Thyroid gland (tissue), 4 donors: ENCODE results near the gene FADS6. TPM values are rescaled to one million over a fixed set of nuclear protein-coding genes. Genes with fewer than 3 reads are reported as not detected.
"Not testable (repeated sequence)": the region's sequence is repeated elsewhere in the genome, so short reads cannot be mapped to it uniquely, and the experiment has no call there.

Experiments used
- DNase-seq, 2 donors: peaks; one replicate each; pipeline ENCODE4 v3.0.0-alpha.2; 2019
- H3K27ac ChIP-seq, 3 donors: fragments of 200-600 bp; sonication (generic); 1 replicate in 2 of 3; 2 replicates in 1 of 3; pipeline ENCODE4 v1.5.1; 2016 to 2019; ENCODE audit warnings: mild to moderate bottlenecking in 1 of 3, moderate library complexity in 1 of 3
- H3K27me3 ChIP-seq: fragments of 200-600 bp; sonication (generic); one replicate; pipeline ENCODE4 v1.5.1; 2019
- H3K36me3 ChIP-seq, 2 donors: fragments of 200-600 bp; sonication (generic); one replicate each; pipeline ENCODE4 v1.5.1; 2016 to 2019
- H3K4me1 ChIP-seq, 2 donors: fragments of 200-600 bp; sonication (generic); one replicate each; pipeline ENCODE4 v1.5.1; 2017 to 2019
- H3K4me3 ChIP-seq, 3 donors: fragments of 200-600 bp; sonication (generic); replicated peaks in 1 of 3; 1 replicate in 2 of 3; 2 replicates in 1 of 3; pipeline ENCODE4 v1.5.1; 2016; ENCODE audit warnings: mild to moderate bottlenecking in 1 of 3
- H3K9me3 ChIP-seq: fragments of 200-600 bp; sonication (generic); one replicate; pipeline ENCODE4 v1.5.1; 2017
- POLR2A ChIP-seq, 2 donors: fragments of 450-650 bp; IDR thresholded peaks; one replicate each; pipeline ENCODE4 v1.6.1; 2017; ENCODE audit warnings: antibody characterized with exemption in 2 of 2, mild to moderate bottlenecking in 2 of 2, moderate library complexity in 1 of 2
- WGBS, 2 donors: methylation state at CpG; one replicate each; pipeline ENCODE4 v1.1.5; 2017; 5-methylcytosine and 5-hydroxymethylcytosine counted together
- intact Hi-C: fragments of 100-400 bp; cut with DNase I; formaldehyde crosslinking; loops from one replicate; pipeline ENCODE4 v1.15.1; 2023
- total RNA-seq, 4 donors: library from RNA; depleted of rRNA; stranded (reverse); fragments of >200 nt; gene quantifications; one replicate each; pipeline ENCODE4 v1.2.3, GENCODE V29; 2016
- TF ChIP-seq, protein P1 (sequence below), 6 experiments: fragments of 200-600 bp in 3 of 6; fragments of 450-650 bp in 3 of 6; sonication (generic) in 3 of 6; IDR thresholded peaks; one replicate each; pipeline ENCODE4 v1.5.1; 2016 to 2019; ENCODE audit warnings: antibody characterized with exemption in 6 of 6, mild to moderate bottlenecking in 2 of 6, inconsistent platforms in 1 of 6, moderate library complexity in 1 of 6

Gene FADS6
- total RNA-seq, 4 donors from 2014 or later = not detected

DNA sequence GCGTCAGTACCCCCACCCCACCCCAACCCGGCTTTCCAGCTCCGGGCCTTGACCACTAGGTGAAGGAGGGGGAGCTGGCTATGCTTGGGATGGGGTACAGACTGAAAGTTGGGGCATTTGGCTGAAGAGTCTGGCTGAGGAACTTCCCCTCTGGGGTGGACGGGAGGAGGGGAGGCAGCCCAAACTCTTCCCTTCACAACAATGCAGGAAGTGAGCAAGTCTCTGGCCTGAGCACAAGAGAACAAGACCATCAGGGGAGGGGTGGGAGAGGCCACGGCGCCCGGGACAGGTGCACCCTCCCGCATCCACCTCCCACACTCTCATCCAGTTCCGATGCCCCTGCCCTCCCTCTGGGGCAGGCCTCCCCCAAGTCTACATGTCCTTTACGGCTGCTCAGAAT, 24.0 kb upstream of the FADS6 start:
- no peak overlapping the region for H3K4me3 ChIP-seq
- WGBS, 2 donors = 67 to 76% methylated on average over 9 to 10 of the region's 10 CpGs
- H3K27me3 ChIP-seq = no peaks in the 10 kb centered on the region
- no peaks in the 10 kb centered on the region for H3K36me3 ChIP-seq
- DNase-seq = no peak
- H3K27ac ChIP-seq = no peak overlapping the region
- TF ChIP-seq, protein P1, sequence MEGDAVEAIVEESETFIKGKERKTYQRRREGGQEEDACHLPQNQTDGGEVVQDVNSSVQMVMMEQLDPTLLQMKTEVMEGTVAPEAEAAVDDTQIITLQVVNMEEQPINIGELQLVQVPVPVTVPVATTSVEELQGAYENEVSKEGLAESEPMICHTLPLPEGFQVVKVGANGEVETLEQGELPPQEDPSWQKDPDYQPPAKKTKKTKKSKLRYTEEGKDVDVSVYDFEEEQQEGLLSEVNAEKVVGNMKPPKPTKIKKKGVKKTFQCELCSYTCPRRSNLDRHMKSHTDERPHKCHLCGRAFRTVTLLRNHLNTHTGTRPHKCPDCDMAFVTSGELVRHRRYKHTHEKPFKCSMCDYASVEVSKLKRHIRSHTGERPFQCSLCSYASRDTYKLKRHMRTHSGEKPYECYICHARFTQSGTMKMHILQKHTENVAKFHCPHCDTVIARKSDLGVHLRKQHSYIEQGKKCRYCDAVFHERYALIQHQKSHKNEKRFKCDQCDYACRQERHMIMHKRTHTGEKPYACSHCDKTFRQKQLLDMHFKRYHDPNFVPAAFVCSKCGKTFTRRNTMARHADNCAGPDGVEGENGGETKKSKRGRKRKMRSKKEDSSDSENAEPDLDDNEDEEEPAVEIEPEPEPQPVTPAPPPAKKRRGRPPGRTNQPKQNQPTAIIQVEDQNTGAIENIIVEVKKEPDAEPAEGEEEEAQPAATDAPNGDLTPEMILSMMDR (IDR thresholded peaks at IDR 0.05) = no peak
- no peak for TF ChIP-seq POLR2A (IDR thresholded peaks at IDR 0.05)
- H3K9me3 ChIP-seq = no peaks in the 10 kb centered on the region
- intact Hi-C loops = no loop called here
- H3K4me1 ChIP-seq = no peaks in the 10 kb centered on the region

GRCh38 chr17:74916851-74917199, 23.4 kb upstream of the FADS6 start:
- TF ChIP-seq, protein P1 (IDR thresholded peaks at IDR 0.05) = no peak
- TF ChIP-seq POLR2A (IDR thresholded peaks at IDR 0.05) = no peak
- H3K27ac ChIP-seq = no peak overlapping the region
- intact Hi-C loops = no loop called here
- no peaks in the 10 kb centered on the region for H3K36me3 ChIP-seq
- no peaks in the 10 kb centered on the region for H3K9me3 ChIP-seq
- no peak for DNase-seq
- WGBS, 2 donors = 94 to 95% methylated on average over 11 of the region's 11 CpGs
- H3K4me1 ChIP-seq = no peaks in the 10 kb centered on the region
- H3K27me3 ChIP-seq = no peaks in the 10 kb centered on the region
- H3K4me3 ChIP-seq = no peak overlapping the region

DNA sequence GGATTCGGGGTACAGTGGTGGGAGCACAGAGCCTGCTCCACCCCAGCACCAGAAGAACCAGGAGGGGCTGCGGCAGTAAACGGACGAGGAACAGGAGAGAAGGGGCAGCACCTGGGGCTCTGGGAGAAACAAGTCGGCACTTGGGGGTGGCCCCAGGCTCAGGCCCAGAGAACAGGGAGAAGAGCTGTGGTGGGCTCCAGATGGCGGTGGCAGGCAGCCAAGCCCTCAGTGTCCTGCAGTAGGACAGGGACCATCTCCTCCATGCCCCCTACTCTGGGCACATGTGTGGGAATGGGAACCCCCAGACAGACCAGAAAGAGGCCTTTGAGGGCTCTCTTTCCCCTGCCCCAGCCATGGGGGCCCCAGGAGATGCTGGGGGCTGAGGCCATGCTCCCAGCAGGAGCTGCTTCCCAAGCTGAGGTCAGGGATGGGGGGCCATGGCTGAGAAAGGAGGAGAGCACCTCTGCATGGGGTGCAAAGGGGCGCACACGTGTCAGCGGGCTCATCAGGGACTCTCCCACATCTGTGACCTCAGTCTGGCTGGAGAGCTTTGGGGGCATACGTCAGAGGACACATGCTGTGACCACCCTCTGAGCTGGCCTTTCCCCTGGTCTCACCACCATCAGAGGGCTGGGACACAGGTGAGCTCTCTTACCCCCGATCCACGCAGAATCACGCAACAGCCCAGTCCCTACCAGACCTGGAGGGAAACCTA, 22.9 kb upstream of the FADS6 start:
- intact Hi-C loops = no loop called here
- Histone ChIP-seq H3K27me3 (no peaks in the 10 kb centered on the region), H3K27ac (no peak overlapping the region), H3K4me1 (no peaks in the 10 kb centered on the region), H3K9me3 (no peaks in the 10 kb centered on the region), H3K4me3 (no peak overlapping the region), H3K36me3 (no peaks in the 10 kb centered on the region)
- DNase-seq = no peak
- 87 to 90% methylated on average over 9 to 12 of the region's 13 CpGs for WGBS, 2 donors
- TF ChIP-seq, protein P1 (IDR thresholded peaks at IDR 0.05) = no peak
- no peak for TF ChIP-seq POLR2A (IDR thresholded peaks at IDR 0.05)

DNA sequence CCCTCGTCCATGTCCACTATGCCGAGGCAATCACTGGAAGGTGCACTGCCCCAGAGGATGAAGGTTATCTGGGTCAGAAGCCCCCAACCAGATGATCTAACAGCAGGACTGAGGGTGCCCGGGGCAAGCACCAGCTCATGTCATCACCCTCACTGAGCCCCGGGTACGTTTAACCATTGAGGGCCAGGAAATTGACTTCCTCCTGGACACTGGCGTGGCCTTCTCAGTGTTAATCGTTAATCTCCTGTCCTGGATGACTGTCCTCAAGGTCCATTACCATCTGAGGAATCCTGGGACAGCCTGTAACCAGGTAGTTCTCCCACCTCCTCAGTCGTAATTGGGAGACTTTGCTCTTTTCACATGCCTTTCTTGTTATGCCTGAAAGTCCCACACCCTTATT, 18.0 kb upstream of the FADS6 start:
- H3K36me3 ChIP-seq, H3K4me3 ChIP-seq, H3K9me3 ChIP-seq, H3K27me3 ChIP-seq, DNase-seq, H3K4me1 ChIP-seq, intact Hi-C loops, H3K27ac ChIP-seq: not testable (repeated sequence)
- WGBS, 2 donors = 72 to 78% methylated on average over 8 of the region's 8 CpGs

GRCh38 chr17:74909097-74909496, 15.7 kb upstream of the FADS6 start:
- H3K9me3 ChIP-seq, H3K4me1 ChIP-seq, intact Hi-C loops, H3K36me3 ChIP-seq, H3K27me3 ChIP-seq, H3K27ac ChIP-seq, H3K4me3 ChIP-seq, DNase-seq: not testable (repeated sequence)
- WGBS, 2 donors = 68 to 77% methylated on average over 4 of the region's 4 CpGs

DNA sequence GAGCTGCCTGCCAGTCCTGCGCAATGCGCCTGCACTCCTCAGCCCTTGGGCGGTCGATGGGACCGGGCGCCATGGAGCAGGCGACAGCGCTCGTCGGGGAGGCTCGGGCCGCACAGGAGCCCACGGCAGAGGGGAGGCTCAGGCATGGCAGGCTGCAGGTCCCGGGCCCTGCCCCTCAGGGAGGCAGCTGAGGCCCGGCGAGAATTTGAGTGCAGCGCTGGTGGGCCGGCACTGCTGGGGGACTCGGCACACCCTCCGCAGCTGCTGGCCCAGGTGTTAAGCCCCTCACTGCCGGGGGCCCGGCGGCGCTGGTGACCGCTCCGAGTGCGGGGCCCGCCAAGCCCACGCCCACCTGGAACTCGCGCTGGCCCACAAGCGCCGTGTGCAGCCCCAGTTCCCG, 13.6 kb upstream of the FADS6 start:
- Histone ChIP-seq H3K4me3 (no peak overlapping the region), H3K4me1 (no peaks in the 10 kb centered on the region), H3K36me3 (no peaks in the 10 kb centered on the region), H3K27me3 (no peaks in the 10 kb centered on the region), H3K9me3 (no peaks in the 10 kb centered on the region), H3K27ac (no peak overlapping the region)
- intact Hi-C loops = no loop called here
- TF ChIP-seq, protein P1 (IDR thresholded peaks at IDR 0.05) = no peak
- TF ChIP-seq POLR2A (IDR thresholded peaks at IDR 0.05) = no peak
- WGBS, 2 donors = 97 to 98% methylated on average over 11 to 12 of the region's 34 CpGs
- DNase-seq = no peak

- H3K27me3 ChIP-seq, H3K36me3 ChIP-seq, H3K27ac ChIP-seq, H3K4me1 ChIP-seq, DNase-seq, H3K4me3 ChIP-seq, intact Hi-C loops, H3K9me3 ChIP-seq: not testable (repeated sequence)
- 81 to 88% methylated on average over 6 of the region's 6 CpGs for WGBS, 2 donors
Measured at GRCh38 chr17:74906214-74906793, 12.9 kb upstream of the FADS6 start.
